Activated T-cell treated with anti-CD3 and anti-CD28 coated beads for 48 hours (primary cell): ENCODE data around the gene VCL.

Experiments used
- DNase-seq: peaks from one replicate; pipeline ENCODE4 v3.0.0-alpha.2; 2020; ENCODE audit warnings: low read depth

VCL gene

DNA sequence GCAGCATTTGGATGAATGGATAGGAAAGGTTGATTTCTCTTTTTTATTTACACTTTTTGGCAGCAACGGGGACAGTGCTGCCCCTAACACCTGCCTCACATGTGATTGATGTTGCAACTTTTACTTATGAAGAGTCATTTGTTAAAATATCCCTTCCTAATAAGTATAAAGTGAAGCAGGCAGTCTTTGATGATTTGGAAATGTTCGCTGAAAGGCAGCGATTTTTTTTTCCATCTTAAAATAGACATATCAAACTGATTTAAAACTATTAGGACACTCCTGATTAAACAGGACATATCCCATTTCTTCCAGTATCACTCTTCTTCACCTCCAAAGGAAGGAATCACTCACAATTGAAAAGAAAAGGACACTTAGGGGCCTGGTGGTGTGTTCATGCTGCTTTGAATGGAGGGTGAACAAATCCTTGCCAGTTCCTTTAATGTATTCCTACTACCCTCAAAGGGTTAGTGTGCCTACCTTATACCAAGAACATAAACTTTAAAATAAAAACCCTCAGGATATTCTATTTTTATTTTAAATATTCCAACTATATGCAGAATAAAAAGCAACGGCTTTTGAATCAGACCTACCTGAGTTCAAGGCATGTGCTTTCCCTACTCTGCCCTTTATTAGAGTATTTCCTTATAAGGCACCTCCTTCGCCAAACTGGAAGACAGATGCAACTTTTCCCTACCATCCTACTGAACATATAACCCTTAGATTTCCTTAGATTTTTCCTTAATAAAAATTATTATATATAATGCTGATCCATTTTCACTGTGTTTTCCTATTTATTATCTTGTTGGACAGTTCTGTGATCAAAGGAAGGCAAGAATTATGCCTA, 154.2 kb downstream of the VCL start:
- DNase-seq, result no peak

- DNase-seq, result no peak
Observed at GRCh38 chr10:74153123-74153522, 155.2 kb downstream of the VCL start.

- no peak for DNase-seq
Observed at GRCh38 chr10:74153676-74154075, 155.8 kb downstream of the VCL start.

DNA sequence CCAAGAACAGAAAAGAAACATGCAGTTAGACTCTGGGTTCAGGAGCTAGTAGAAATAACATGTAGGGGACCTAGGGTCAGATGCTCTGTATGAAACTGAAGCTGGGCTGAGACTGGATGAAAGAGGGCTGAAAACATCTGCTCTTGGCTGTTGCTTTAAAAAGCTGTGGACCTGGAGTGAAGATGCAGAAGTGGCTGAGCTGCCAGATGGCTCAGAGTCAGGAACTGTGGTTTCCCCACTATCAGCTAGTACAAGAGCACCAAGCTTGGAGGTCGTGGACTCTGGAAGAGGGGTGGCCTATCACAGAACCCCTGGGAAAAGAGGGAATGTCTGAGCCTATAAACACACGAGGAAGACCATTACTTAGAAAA, 159.0 kb downstream of the VCL start:
- DNase-seq, result no peak

GRCh38 chr10:74160013-74160412, 162.1 kb downstream of the VCL start:
- no peak for DNase-seq

- DNase-seq, result no peak
Observed at GRCh38 chr10:74163319-74164068, 165.6 kb downstream of the VCL start.

DNA sequence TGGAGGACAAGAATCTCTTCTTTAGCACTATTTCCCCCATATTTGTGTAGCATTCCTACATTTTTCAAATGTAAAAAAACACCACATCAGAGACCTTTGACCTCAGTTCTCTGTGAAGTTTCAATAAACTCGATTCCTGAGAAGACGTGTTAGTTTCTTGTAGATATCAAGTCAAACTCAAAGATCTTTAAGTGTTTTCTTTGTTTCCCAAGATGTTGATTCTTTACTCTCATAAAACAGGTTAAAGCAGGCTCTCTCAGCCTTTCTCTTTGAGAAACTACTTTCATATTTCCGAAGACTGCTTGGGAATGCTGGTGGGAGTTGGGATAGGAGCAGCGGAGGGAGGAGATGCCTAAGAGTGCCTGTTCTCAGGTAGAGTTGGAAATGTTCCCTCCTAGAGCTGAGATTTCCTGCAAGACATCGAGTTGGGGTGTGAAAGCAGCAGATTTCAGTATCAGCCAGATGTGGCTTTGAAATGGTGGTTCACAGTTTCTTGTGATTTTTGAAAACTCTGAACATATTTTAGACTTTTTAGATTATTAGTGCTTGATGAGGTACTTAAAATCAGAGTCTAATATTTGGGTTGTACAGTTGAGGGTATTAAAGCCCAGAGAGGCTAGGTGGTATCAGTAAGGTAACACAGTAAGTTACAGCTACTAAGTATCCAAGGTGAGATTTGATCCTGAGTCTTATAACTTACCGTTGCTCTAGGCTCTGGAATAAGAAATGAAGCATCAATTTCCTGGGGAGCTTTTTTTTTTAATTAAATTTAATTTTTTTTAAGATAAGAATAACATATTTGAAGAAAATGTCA, 167.0 kb downstream of the VCL start:
- DNase-seq, result no peak

- DNase-seq, result no peak
Observed at GRCh38 chr10:74165530-74165901, 167.6 kb downstream of the VCL start.

- DNase-seq, result no peak
Observed at GRCh38 chr10:74167443-74167842, 169.5 kb downstream of the VCL start.
